Nephron (organoid): ENCODE data around the gene NDUFS3.
A peak's percentile ranks its signal among the peaks of the same experiment; 100 is the strongest.

Experiments used
- H3K27ac Mint-ChIP-seq, 3 experiments: 2 replicates each; pipeline ENCODE4 v1.8.0; 2020; ENCODE audit warnings: mixed read lengths in 3 of 3, mild to moderate bottlenecking in 2 of 3, moderate library complexity in 1 of 3
- H3K27me3 Mint-ChIP-seq: 2 replicates; pipeline ENCODE4 v1.8.0; 2021; ENCODE audit warnings: low read depth, mild to moderate bottlenecking, moderate library complexity, mixed read lengths
- H3K36me3 Mint-ChIP-seq: 2 replicates; pipeline ENCODE4 v1.8.0; 2020; ENCODE audit warnings: low read depth, mixed read lengths
- H3K4me1 Mint-ChIP-seq: 2 replicates; pipeline ENCODE4 v1.8.0; 2020; ENCODE audit warnings: mixed read lengths
- H3K4me3 Mint-ChIP-seq, 3 experiments: 2 replicates each; pipeline ENCODE4 v1.8.0; 2020; ENCODE audit warnings: mild to moderate bottlenecking in 3 of 3, mixed read lengths in 3 of 3, moderate library complexity in 2 of 3
- H3K9me3 Mint-ChIP-seq: 2 replicates; pipeline ENCODE4 v1.8.0; 2020; ENCODE audit warnings: mixed read lengths
- TF ChIP-seq, protein P1 (sequence below), 3 experiments: fragments of 200-600 bp; sonication (generic); IDR thresholded peaks; one replicate each; pipeline ENCODE4 v1.5.0; 2021; ENCODE audit warnings: antibody characterized with exemption in 3 of 3; ENCODE audit not compliant: unreplicated experiment in 3 of 3

NDUFS3 gene

DNA sequence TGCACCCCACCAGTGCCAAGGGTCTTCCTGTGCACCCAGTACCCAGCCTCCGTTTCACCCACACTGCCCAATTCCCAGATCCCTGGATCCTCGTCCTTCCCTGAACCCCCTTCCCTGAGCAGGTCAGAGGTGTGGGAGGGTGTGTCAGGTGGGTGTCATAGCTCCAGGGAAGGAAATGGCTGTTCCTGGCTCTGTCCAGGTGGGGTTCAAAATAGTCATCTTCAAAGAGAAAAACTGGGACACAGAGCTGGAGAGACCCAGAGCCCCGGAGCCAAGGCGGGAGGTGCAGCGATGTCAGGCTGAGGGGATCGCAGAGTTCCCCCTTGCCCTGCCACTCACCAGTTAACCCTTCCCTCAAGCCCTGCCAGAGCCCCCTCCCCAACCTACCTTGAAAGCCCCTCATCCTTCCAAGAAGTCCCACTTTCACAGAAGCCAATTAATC, 14.6 kb downstream of the NDUFS3 start:
- Mint-ChIP-seq H3K36me3 (peaks cover 6% of the 10 kb centered on the region), H3K27me3 (peaks cover 26% of the 10 kb centered on the region), H3K4me1 (peaks cover 22% of the 10 kb centered on the region), H3K4me3 (peak overlapping the region; percentile 79 to 84 (median 82)), H3K27ac (no peak overlapping the region), H3K9me3 (no peaks in the 10 kb centered on the region)
- TF ChIP-seq, protein P1, sequence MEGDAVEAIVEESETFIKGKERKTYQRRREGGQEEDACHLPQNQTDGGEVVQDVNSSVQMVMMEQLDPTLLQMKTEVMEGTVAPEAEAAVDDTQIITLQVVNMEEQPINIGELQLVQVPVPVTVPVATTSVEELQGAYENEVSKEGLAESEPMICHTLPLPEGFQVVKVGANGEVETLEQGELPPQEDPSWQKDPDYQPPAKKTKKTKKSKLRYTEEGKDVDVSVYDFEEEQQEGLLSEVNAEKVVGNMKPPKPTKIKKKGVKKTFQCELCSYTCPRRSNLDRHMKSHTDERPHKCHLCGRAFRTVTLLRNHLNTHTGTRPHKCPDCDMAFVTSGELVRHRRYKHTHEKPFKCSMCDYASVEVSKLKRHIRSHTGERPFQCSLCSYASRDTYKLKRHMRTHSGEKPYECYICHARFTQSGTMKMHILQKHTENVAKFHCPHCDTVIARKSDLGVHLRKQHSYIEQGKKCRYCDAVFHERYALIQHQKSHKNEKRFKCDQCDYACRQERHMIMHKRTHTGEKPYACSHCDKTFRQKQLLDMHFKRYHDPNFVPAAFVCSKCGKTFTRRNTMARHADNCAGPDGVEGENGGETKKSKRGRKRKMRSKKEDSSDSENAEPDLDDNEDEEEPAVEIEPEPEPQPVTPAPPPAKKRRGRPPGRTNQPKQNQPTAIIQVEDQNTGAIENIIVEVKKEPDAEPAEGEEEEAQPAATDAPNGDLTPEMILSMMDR (IDR thresholded peaks at IDR 0.05; ENCODE audit: unreplicated experiment in 3 of 3): no peak

DNA sequence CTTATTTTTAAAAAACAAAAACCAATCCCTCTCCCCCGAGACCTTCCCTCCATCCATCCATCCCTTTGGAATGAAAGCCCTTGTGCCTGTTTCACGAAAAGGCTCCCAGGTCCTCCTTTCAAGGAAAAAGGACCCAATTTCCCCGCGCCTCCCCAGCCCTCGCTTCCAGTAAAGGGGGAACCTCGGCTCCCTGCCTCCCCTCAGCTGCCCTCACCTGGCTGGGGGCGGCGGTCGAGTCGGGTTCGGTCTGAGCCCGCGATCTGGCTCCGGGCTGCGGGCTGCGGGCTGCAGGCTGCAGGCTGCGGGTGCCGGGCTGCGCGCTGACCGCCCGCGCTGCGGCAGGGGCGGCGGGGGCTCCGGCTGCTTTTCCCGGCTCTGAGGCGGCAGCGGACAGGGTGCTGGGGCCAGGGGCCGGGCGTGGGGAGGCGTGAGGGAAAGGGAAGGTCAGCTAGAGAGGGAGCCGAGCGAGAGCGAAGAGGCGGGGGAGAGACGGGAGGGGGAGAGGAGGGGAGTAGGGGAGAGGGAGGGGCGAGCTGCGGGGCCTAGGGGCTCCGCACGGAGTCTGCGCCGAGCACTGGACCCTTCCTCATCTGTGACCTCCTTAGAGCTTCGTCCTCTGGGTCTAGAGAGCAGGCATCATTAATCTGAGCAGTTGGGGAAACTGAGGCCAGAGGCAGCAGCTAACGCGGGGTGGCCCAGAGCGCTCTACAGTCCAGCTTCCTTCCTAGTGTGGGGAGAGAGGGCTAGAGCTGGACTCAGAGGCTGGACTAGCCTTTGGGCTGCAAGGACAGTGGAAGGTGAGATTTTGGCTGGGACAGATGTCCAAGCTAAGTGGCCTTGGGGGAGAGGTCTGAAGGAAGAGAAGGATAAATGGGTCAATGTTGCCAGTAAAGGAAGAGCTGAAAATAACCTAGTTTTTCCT, 15.3 kb downstream of the NDUFS3 start, which contains the start of gene C1QTNF4:
Gene C1QTNF4, minus strand, starts transcription at position 478 of the 922 bp plus-strand sequence. CDS start 3,601 bp downstream, outside the sequence.
- Mint-ChIP-seq H3K4me3 (peak within 1 kb of the TSS; percentile 79 to 84 (median 82)), H3K27me3 (peaks cover 28% of the 10 kb centered on the region)
- TF ChIP-seq, protein P1 (IDR thresholded peaks at IDR 0.05; ENCODE audit: unreplicated experiment in 3 of 3): no peak

DNA sequence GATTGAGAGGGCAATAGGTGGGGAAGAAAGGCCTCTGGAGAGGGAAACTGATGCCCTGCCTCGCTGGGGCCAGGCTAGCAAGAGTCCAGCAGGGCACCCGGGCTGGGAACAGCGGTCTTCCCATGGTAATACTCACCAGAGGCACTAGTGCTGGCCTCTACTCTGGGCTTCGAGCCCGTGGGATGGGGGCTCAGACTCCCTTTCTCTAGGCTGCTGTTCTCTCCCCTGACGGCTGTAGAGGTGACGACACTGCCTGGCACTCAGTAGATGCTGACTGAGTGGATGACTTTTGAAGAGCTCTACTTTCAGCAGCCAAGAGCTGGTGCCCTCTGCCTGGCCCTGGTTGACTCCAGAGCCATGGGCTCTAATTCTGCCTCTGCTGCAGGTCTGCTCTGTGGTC, 16.2 kb downstream of the NDUFS3 start:
- no peak overlapping the region for H3K27ac Mint-ChIP-seq
- H3K27me3 Mint-ChIP-seq: peaks cover 32% of the 10 kb centered on the region
- peak overlapping the region in 2 of 3 experiments; percentile 75 to 76 for H3K4me3 Mint-ChIP-seq
- TF ChIP-seq, protein P1 (IDR thresholded peaks at IDR 0.05; ENCODE audit: unreplicated experiment in 3 of 3): no peak
- H3K36me3 Mint-ChIP-seq: no peaks in the 10 kb centered on the region
- H3K9me3 Mint-ChIP-seq: no peaks in the 10 kb centered on the region
- H3K4me1 Mint-ChIP-seq: peaks cover 21% of the 10 kb centered on the region

More for the DNA sequence above, 15.3 kb downstream of the NDUFS3 start, which contains the start of gene C1QTNF4:
- Mint-ChIP-seq H3K27ac (no peak within 1 kb of the TSS), H3K9me3 (no peaks in the 10 kb centered on the region), H3K4me1 (peaks cover 18% of the 10 kb centered on the region), H3K36me3 (peaks cover under 1% of the 10 kb centered on the region)

DNA sequence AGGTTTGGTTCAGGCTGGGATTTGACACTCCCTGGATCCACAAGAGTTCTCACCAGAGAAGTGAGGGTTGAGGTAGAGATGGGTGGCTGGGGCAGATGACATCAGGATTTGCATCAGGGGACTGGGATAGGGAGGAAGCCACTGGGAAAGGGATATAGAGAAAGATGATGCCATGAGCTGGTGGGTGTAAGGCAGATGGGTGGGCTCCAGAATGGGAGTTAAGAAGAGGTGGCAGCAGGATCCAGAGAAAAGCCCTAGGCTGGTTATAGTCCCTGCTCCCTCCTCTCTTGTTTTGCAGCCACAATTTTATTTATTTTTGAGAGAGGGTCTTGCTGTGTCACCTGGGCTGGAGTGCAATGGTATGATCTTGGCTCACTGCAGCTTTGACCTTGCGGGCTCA, 17.1 kb downstream of the NDUFS3 start:
- Mint-ChIP-seq H3K27ac (no peak overlapping the region), H3K4me1 (peaks cover 21% of the 10 kb centered on the region), H3K36me3 (no peaks in the 10 kb centered on the region), H3K9me3 (no peaks in the 10 kb centered on the region), H3K4me3 (peak overlapping the region in 1 of 3 experiments; percentile 19), H3K27me3 (peaks cover 33% of the 10 kb centered on the region)
- TF ChIP-seq, protein P1 (IDR thresholded peaks at IDR 0.05; ENCODE audit: unreplicated experiment in 3 of 3): no peak

DNA sequence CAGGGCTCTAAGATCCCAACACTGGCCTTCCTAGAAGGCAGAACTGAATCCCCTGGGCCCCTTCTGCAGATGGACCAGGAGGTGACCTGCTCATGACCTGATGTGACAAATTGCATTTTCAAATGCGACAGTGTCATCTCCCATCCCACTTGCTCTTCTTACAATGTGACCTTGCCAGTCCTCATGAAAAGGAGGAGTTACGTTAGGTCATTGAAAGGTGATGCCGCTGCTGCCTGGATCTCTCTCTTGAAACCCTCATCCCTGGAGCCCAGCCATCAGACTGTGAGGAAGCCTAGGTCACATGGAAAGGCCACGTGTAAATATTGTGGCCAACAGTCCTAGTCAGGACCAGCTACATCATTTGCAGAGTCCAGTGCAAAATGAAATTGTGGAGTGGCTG, 21.0 kb downstream of the NDUFS3 start:
- Mint-ChIP-seq H3K9me3 (no peaks in the 10 kb centered on the region), H3K4me3 (no peak overlapping the region), H3K4me1 (peaks cover 5% of the 10 kb centered on the region)

More for the DNA sequence above, 21.0 kb downstream of the NDUFS3 start:
- peaks cover 14% of the 10 kb centered on the region for H3K27me3 Mint-ChIP-seq
- TF ChIP-seq, protein P1 (IDR thresholded peaks at IDR 0.05; ENCODE audit: unreplicated experiment in 3 of 3): no peak
- no peaks in the 10 kb centered on the region for H3K36me3 Mint-ChIP-seq
- H3K27ac Mint-ChIP-seq: no peak overlapping the region
